IPS-15b (cell line): ENCODE results near the gene ATP9B.

Experiments used
- H3K27me3 ChIP-seq: one replicate; pipeline ENCODE4 v1.6.1; 2013; ENCODE audit warnings: low read length; ENCODE audit not compliant: control insufficient read depth, insufficient read depth
- H3K36me3 ChIP-seq: one replicate; pipeline ENCODE4 v1.6.1; 2013; ENCODE audit warnings: low read length; ENCODE audit not compliant: control insufficient read depth, insufficient read depth
- H3K4me1 ChIP-seq: one replicate; pipeline ENCODE4 v1.6.1; 2013; ENCODE audit warnings: mild to moderate bottlenecking, low read length; ENCODE audit not compliant: control insufficient read depth, insufficient read depth
- H3K4me3 ChIP-seq: one replicate; pipeline ENCODE4 v1.5.1; 2013; ENCODE audit warnings: low read depth, low read length
- H3K9ac ChIP-seq: one replicate; pipeline ENCODE4 v1.6.1; 2013; ENCODE audit warnings: low read depth, mild to moderate bottlenecking, low read length
- H3K9me3 ChIP-seq: one replicate; pipeline ENCODE4 v1.6.1; 2013; ENCODE audit warnings: mild to moderate bottlenecking, low read length; ENCODE audit not compliant: control insufficient read depth, insufficient read depth

Gene ATP9B

DNA sequence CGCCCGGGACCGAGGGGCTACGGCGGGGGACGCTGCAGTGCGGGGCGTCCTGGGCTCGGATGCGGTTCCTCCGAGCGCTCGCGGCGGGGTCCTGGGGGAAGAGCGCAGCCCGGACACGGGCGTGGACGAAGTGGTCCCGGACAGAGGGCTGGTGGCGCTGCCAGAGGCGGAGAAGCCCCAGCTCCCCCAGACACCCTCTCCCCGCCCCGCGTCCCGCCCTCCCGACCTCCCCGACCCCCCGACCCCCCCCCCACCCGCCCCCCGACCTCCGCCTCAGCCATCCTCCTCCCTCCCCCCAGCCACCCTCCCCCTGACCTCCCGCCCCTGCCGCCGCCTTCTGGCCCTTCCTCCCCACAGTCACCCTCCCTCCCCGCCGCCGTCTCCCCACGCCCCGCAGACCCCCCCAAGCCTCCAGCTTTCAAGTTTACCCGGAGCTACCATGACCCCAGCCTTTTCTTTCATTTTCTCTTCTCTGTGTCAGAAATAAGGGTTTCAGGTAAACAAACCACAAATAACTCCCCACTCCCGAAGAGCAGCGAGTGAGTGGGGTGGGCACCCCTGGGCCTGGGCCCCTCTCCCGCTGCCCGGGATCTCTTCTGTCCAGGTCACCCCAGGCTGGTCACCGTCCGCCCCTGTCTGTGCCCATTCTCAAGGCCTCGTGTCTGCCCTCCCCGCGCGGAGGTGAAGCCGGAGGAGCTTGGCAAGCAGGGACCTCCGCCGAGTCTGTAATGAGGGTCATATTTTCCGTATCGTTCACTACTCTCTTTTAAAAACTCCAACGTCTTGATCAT, 331.6 kb downstream of the ATP9B start:
- Histone ChIP-seq H3K9me3 (no peaks in the 10 kb centered on the region), H3K27me3 (peaks cover 31% of the 10 kb centered on the region), H3K4me3 (no peak overlapping the region), H3K4me1 (no peaks in the 10 kb centered on the region), H3K9ac (no peak overlapping the region), H3K36me3 (no peaks in the 10 kb centered on the region)

DNA sequence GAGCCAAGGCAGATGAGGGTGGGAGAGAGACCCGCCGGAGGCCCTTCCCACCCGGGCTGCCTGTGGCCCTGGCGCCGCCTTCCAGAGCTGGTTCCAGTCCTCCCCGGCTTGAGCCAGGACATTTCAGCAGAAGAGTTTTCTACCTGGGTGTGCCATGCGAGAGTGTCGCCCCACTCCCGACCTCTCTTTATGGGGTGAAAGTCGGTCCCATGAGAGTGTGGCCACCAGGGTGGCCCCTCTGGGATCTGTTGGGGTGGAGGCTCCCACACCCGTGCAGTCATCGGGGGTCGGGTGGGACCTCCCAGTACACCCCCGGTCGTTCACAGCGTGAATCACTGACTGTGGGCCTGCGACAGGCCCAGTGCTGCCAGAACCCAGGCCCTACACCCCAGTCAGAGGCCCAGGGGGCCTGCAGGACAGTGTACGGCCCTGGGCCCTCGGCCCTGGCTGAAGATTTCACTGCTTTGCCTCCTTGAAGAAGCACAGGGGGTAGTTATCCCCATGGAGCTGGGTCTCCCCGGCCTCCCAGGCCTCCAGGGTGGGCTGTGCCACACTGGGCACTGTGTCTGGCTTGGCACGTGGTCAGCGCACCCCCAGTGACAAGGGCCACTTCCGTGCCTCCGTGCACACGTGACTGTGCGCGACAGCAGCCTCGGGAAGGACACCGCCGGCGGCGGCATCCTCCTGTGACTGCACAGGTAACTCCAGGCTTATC, 332.5 kb downstream of the ATP9B start:
- H3K9ac ChIP-seq = no peak overlapping the region

DNA sequence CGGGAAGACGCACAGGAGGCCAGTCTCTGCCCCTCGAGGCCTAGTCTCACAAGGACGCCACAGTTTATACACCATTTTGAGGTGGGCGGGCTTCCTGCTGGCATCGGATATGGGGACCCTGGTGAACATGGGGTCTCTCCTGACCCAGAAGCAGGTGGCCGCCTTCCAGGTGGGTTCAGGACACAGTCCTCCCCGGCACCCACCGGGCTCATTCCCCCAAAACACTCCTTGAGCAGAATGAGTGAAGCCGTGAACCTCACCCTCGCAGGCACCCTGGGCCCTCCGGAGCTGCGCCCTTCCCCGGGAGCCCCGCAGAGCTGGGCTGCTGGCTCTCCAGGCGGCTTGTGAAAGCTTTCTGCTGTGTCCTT, 333.0 kb downstream of the ATP9B start:
- Histone ChIP-seq H3K9ac (no peak overlapping the region), H3K27me3 (peaks cover 22% of the 10 kb centered on the region), H3K9me3 (no peaks in the 10 kb centered on the region), H3K4me3 (no peak overlapping the region), H3K36me3 (no peaks in the 10 kb centered on the region), H3K4me1 (no peaks in the 10 kb centered on the region)

More for the DNA sequence above, 332.5 kb downstream of the ATP9B start:
- no peaks in the 10 kb centered on the region for H3K36me3 ChIP-seq
- H3K27me3 ChIP-seq = peaks cover 28% of the 10 kb centered on the region
- H3K9me3 ChIP-seq = no peaks in the 10 kb centered on the region
- H3K4me1 ChIP-seq = no peaks in the 10 kb centered on the region
- H3K4me3 ChIP-seq = no peak overlapping the region

DNA sequence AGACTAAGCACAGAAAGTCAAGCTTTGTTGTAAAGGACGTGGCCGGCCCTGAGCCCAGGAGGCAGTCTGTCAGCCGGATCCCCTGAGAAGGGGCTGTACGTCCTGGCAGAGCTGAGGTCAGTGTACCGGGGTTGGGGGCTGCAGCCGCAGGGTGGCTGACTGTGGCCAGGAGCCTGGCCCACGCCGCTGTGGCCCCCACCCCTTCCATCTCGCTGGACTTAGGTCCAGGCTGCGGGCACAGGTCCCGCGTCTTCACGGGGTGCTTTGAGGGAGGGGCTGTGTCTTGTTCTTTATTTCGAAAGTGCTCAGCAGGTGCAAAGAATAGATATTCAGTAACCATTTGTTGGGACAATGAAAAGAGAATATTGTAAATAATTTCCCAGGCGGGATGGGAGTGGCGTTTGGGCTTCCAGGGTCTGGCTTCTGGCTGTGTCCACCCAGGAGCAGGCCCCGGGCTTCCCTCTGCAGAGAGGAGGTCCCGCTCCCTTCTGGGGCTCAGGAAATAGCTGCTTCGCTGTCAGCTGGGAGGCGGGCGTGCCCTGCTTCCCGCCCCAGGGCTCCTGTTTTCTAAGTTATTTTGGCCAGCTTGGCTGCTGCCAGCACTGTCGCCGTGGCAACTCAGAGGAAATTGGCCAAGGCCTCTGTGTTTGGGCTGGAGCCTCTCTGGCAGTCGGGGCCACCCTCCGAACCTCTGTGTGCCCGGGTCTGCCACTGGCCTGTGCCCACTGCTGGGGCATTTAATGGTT, 334.0 kb downstream of the ATP9B start:
- Histone ChIP-seq H3K36me3 (no peaks in the 10 kb centered on the region), H3K9ac (no peak overlapping the region), H3K27me3 (peaks cover 13% of the 10 kb centered on the region), H3K4me1 (no peaks in the 10 kb centered on the region), H3K4me3 (no peak overlapping the region), H3K9me3 (no peaks in the 10 kb centered on the region)

DNA sequence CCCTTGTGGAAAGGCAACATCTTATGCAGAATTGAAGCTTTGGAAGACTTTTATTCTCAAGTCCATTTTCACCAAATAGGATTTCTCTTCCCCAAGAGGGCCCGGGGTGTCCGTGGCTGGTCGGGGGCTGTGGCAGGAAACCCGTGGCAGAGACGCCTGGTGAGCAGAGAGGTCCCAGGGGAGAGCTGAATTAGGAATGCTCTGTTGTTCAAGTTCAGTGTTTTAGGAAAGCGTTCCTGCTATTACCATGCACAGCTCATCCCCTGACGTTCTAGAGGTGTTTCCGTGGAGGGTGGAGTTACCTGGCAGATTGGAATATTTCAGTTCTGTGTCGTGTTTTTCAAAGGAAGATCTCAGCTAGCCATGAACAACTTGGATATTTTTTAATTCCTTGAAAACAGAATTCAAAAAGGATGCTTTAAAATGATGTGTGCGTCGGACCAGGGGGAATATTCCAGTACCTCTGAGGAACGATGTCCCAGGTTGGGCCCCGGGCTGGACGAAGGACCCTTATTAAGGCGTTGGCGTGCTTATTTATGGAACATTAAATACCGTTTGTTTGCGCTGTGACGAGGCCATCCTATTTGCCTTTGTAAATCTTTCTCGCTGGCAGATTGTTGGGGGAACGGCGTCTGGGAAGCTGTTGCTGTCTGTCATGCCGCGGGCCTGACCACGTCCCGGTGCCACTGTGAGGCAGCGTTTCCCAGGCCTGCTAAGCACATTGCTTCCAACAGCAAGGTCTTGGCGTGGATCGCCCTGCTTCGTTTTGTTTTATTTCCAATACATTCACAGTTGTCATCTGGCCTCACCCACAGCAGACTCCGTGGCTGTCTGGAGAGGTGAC, 334.8 kb downstream of the ATP9B start:
- Histone ChIP-seq H3K27me3 (peaks cover 5% of the 10 kb centered on the region), H3K9me3 (no peaks in the 10 kb centered on the region), H3K36me3 (no peaks in the 10 kb centered on the region), H3K4me3 (no peak overlapping the region), H3K9ac (no peak overlapping the region), H3K4me1 (no peaks in the 10 kb centered on the region)

DNA sequence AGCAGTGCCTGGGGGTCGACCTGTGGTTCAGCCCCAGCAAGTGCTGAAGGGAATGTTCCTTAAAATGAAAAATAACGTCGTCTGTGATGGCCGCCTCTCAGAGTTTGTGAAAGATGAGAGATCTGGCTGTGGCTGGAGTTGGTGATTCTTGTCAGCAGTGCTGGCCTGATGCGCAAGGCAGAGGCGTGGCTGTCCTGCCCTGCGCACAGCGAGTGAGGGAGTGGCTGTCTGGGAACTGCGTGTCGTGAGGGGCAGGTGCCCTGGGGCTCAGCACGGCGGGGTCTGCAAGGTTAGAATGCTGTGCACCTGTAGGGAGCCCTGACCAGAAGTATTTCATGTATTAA, 335.3 kb downstream of the ATP9B start:
- Histone ChIP-seq H3K4me3 (no peak overlapping the region), H3K9ac (no peak overlapping the region), H3K36me3 (no peaks in the 10 kb centered on the region), H3K4me1 (no peaks in the 10 kb centered on the region), H3K27me3 (no peaks in the 10 kb centered on the region), H3K9me3 (no peaks in the 10 kb centered on the region)

DNA sequence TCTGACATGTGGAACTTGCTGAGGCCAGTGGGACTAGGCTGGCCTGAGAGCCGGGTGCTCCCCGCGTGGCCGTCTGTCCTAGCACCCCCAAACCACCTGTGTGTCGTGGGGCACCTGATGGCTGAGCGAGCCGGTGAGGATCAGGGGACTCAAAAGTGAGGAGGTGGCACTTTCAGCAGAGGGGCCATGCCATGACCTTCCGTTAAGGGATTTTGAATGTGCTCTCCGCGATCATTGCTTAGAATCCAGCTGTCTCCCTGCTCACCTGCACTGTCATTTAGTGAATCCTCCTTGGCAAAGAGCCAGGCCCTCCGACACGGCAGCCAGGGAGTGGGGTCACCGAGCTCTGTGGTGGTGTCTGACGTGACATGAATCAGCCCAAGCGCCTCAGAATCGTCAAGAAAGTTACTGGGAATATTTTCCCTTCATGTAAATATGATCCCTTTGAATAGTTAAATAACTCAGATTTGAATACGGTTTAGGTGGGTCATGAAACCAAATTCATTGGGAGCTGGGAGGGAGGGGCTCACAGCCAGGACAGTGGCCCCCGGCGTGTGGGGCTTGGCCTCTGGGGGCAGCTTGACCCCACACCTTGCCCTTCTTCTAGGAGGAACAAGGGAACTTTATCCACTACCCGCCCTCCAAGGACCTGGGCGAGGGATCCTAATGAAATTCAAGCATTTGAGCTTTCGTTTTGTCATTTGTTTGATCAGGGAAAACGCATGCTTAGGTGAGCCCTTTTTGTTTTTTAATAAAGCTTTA, 336.0 kb downstream of the ATP9B start:
- H3K9ac ChIP-seq = no peak overlapping the region
- no peaks in the 10 kb centered on the region for H3K36me3 ChIP-seq
- H3K4me3 ChIP-seq = no peak overlapping the region
- no peaks in the 10 kb centered on the region for H3K4me1 ChIP-seq
- no peaks in the 10 kb centered on the region for H3K9me3 ChIP-seq
- no peaks in the 10 kb centered on the region for H3K27me3 ChIP-seq

DNA sequence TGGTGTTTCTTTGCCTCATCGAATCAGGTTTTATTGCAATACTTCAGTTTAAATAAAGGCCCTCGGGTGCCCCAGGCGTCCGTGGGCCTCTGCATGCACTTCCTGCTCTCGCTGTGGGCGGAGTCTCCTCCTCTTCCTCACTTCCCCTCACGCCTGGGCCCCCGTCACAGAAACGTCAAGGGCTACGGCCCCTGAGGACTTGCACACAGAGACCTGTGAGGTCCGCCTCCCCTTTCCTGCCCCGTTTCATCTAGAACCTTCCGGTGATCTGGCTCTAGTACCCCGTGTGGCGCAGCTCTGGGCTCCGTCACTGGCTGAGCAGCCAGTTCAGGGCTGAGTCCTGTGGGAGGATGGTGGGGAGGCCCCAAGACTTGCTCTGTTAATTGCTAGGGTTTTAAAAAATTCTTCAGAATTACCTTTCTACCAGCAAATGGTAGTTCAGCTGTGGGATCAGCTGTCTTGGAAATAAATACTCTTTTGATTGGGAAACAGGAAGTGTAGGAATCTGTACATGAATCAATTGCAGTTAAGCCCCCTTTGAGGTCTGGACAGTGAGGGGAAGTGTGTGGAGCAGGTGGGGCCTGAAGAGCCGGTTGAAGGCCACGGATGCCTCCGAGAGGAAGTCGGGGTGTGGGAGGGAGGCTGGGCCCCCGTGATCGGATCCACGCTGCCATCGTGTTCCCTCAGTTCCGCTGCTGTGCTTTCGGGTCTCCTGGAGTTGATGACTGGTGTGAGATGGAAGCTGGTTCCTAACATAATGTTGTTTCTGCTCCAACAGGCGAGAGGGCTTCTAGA, 336.8 kb downstream of the ATP9B start:
- Histone ChIP-seq H3K9me3 (no peaks in the 10 kb centered on the region), H3K4me3 (no peak overlapping the region), H3K27me3 (no peaks in the 10 kb centered on the region), H3K36me3 (peaks cover 3% of the 10 kb centered on the region), H3K9ac (no peak overlapping the region), H3K4me1 (no peaks in the 10 kb centered on the region)

DNA sequence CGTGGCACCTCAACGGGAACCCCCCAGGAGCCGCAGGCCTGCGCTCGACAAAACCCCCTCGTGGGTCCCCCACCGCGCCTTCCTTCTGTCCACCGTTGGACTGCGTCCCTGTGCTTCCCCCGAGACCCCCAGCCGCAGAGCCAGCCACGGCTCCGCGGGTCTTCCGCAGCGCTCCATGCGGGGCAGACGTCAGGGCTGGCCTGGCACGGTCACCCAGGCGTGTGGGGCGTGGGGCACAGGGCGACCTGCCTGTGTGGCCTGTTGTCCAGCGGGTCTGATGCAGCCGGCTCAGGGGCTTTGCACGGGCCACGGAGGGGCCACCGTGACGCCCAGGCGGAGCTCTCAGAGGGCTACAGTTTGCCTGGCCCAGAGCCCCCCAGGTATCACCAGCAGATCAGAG, 337.5 kb downstream of the ATP9B start:
- Histone ChIP-seq H3K4me1 (no peaks in the 10 kb centered on the region), H3K9me3 (no peaks in the 10 kb centered on the region), H3K4me3 (no peak overlapping the region), H3K9ac (no peak overlapping the region), H3K27me3 (no peaks in the 10 kb centered on the region), H3K36me3 (peaks cover 5% of the 10 kb centered on the region)

DNA sequence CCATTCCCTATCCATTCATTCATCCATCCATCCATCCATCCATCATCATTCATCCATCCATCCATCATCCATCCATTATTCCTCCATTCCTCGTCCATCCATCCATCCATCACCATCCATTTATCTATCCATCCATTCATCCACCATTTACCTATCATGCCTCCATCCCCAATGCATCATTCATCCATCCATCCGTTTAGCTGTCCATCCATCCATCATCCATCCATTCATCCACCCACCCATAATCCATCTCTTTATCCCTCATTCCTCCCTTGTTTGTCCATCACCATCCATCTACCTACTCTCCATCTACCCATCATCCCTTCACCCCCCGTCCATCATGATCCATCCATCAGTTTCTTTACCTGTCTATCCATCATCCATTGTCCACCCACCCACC, 340.1 kb downstream of the ATP9B start:
- Histone ChIP-seq H3K27me3 (no peaks in the 10 kb centered on the region), H3K36me3 (peaks cover 5% of the 10 kb centered on the region), H3K9me3 (no peaks in the 10 kb centered on the region), H3K4me1 (no peaks in the 10 kb centered on the region), H3K4me3 (no peak overlapping the region), H3K9ac (no peak overlapping the region)
